ENCODE measurements around the gene EMX2.

The EMX2 gene

GRCh38 chr10:117535298-117536071, 7.1 kb upstream of the EMX2 start:
- H3K4me2 ChIP-seq (ENCODE audit: low read depth, low read length, poor library complexity, severe bottlenecking), result no peak overlapping the region
- H3K79me2 ChIP-seq (ENCODE audit: insufficient read depth, low read length), result no peaks in the 10 kb centered on the region
- no peak overlapping the region for H3K4me3 ChIP-seq (ENCODE audit: insufficient read depth, low read length, poor library complexity, severe bottlenecking)
- H3K9ac ChIP-seq (ENCODE audit: low read length), result no peak overlapping the region
- H3K9me2 ChIP-seq (replicated peaks; ENCODE audit: insufficient read depth, low read length), result no peaks in the 10 kb centered on the region
- H2AFZ ChIP-seq (ENCODE audit: low read depth, low read length, severe bottlenecking), result no peak overlapping the region
- H3K36me3 ChIP-seq (ENCODE audit: low read length), result no peaks in the 10 kb centered on the region
- H3F3A ChIP-seq (ENCODE audit: insufficient read depth), result no peaks in the 10 kb centered on the region
- TF ChIP-seq CTCF (IDR thresholded peaks at IDR 0.05; ENCODE audit: insufficient read depth, low read length, poor library complexity, severe bottlenecking) (no peak), EZH2phosphoT487 (conservative IDR thresholded peaks at IDR 0.05; ENCODE audit: low read length) (no peak)
- no peak overlapping the region for H3K27ac ChIP-seq (ENCODE audit: low read depth, low read length)
- H3K9me3 ChIP-seq (ENCODE audit: insufficient read depth, low read length), result no peaks in the 10 kb centered on the region
- H3K27me3 ChIP-seq (ENCODE audit: low read length), result no peaks in the 10 kb centered on the region
- no peaks in the 10 kb centered on the region for H4K20me1 ChIP-seq (ENCODE audit: low read depth, low read length)

- H3K79me2 ChIP-seq (ENCODE audit: insufficient read depth, low read length), result no peaks in the 10 kb centered on the region
- H4K20me1 ChIP-seq (ENCODE audit: low read depth, low read length), result no peaks in the 10 kb centered on the region
- no peak overlapping the region for H3K4me2 ChIP-seq (ENCODE audit: low read depth, low read length, poor library complexity, severe bottlenecking)
These were observed 6.3 kb upstream of the EMX2 start for GRCh38 chr10:117536072-117536865.

GRCh38 chr10:117536866-117537435, 5.6 kb upstream of the EMX2 start:
- H4K20me1 ChIP-seq (ENCODE audit: low read depth, low read length), result no peaks in the 10 kb centered on the region

More at GRCh38 chr10:117536072-117536865, 6.3 kb upstream of the EMX2 start:
- no peaks in the 10 kb centered on the region for H3F3A ChIP-seq (ENCODE audit: insufficient read depth)
- H2AFZ ChIP-seq (ENCODE audit: low read depth, low read length, severe bottlenecking), result no peak overlapping the region
- H3K9me2 ChIP-seq (replicated peaks; ENCODE audit: insufficient read depth, low read length), result no peaks in the 10 kb centered on the region
- H3K9me3 ChIP-seq (ENCODE audit: insufficient read depth, low read length), result no peaks in the 10 kb centered on the region
- H3K36me3 ChIP-seq (ENCODE audit: low read length), result no peaks in the 10 kb centered on the region
- H3K27ac ChIP-seq (ENCODE audit: low read depth, low read length), result no peak overlapping the region
- no peak for TF ChIP-seq EZH2phosphoT487 (conservative IDR thresholded peaks at IDR 0.05; ENCODE audit: low read length)
- TF ChIP-seq CTCF (IDR thresholded peaks at IDR 0.05; ENCODE audit: insufficient read depth, low read length, poor library complexity, severe bottlenecking), result no peak
- no peak overlapping the region for H3K9ac ChIP-seq (ENCODE audit: low read length)
- H3K27me3 ChIP-seq (ENCODE audit: low read length), result no peaks in the 10 kb centered on the region
- H3K4me3 ChIP-seq (ENCODE audit: insufficient read depth, low read length, poor library complexity, severe bottlenecking), result no peak overlapping the region

More at GRCh38 chr10:117536866-117537435, 5.6 kb upstream of the EMX2 start:
- H3K9me2 ChIP-seq (replicated peaks; ENCODE audit: insufficient read depth, low read length), result no peaks in the 10 kb centered on the region
- H3K79me2 ChIP-seq (ENCODE audit: insufficient read depth, low read length), result no peaks in the 10 kb centered on the region
- no peak overlapping the region for H3K4me3 ChIP-seq (ENCODE audit: insufficient read depth, low read length, poor library complexity, severe bottlenecking)
- H2AFZ ChIP-seq (ENCODE audit: low read depth, low read length, severe bottlenecking), result no peak overlapping the region
- H3K9me3 ChIP-seq (ENCODE audit: insufficient read depth, low read length), result no peaks in the 10 kb centered on the region
- H3K36me3 ChIP-seq (ENCODE audit: low read length), result no peaks in the 10 kb centered on the region
- H3K27me3 ChIP-seq (ENCODE audit: low read length), result no peaks in the 10 kb centered on the region
- H3K27ac ChIP-seq (ENCODE audit: low read depth, low read length), result no peak overlapping the region
- no peak for TF ChIP-seq CTCF (IDR thresholded peaks at IDR 0.05; ENCODE audit: insufficient read depth, low read length, poor library complexity, severe bottlenecking)
- TF ChIP-seq EZH2phosphoT487 (conservative IDR thresholded peaks at IDR 0.05; ENCODE audit: low read length), result no peak
- H3K9ac ChIP-seq (ENCODE audit: low read length), result no peak overlapping the region
- H3F3A ChIP-seq (ENCODE audit: insufficient read depth), result no peaks in the 10 kb centered on the region
- H3K4me2 ChIP-seq (ENCODE audit: low read depth, low read length, poor library complexity, severe bottlenecking), result no peak overlapping the region
